HEK293 (cell line): ENCODE measurements around the gene CCDC201.

Experiments
- CTCF ChIP-seq: fragments of 450-650 bp; formaldehyde crosslinking; IDR thresholded peaks from 2 replicates; pipeline ENCODE4 v1.5.1; 2016; ENCODE audit warnings: missing biosample characterization, missing genetic modification characterization
- ELK4 ChIP-seq: IDR thresholded peaks from 2 replicates; pipeline ENCODE4 v1.6.1; 2011; ENCODE audit warnings: mild to moderate bottlenecking, low read depth, low read length, borderline replicate concordance
- HOXA7 ChIP-seq: sonication (generic); formaldehyde crosslinking; IDR thresholded peaks from 2 replicates; pipeline ENCODE4 v1.8.1; 2022; ENCODE audit warnings: missing genetic modification reagents, borderline replicate concordance
- OVOL3 ChIP-seq: fragments of 450-650 bp; formaldehyde crosslinking; IDR thresholded peaks from 2 replicates; pipeline ENCODE4 v1.5.1; 2016; ENCODE audit warnings: missing biosample characterization, missing genetic modification characterization
- REST ChIP-seq: fragments of 450-650 bp; formaldehyde crosslinking; IDR thresholded peaks from 2 replicates; pipeline ENCODE4 v1.5.1; 2016; ENCODE audit warnings: missing biosample characterization, missing genetic modification characterization
- TRIM28 ChIP-seq: IDR thresholded peaks from 2 replicates; pipeline ENCODE4 v1.6.1; 2011; ENCODE audit warnings: low read length, control low read depth, borderline replicate concordance

- TF ChIP-seq REST (tag by site-specific recombination), result no peak
- TF ChIP-seq TRIM28, result no peak
- no peak for TF ChIP-seq CTCF
- TF ChIP-seq OVOL3 (tag by site-specific recombination), result no peak
- TF ChIP-seq ELK4, result no peak
- no peak for TF ChIP-seq HOXA7 (CRISPR knock-in tag)
Observed at GRCh38 chr7:45890902-45891461, 18.1 kb upstream of the CCDC201 start.
